Endothelial cell (in vitro differentiated cells): ENCODE results near the gene CBR1. TPM values are rescaled to one million over a fixed set of nuclear protein-coding genes. Genes with fewer than 3 reads are reported as not detected.
A peak's percentile ranks its signal among the peaks of the same experiment; 100 is the strongest.

Experiments
- DNase-seq: peaks from one replicate; pipeline ENCODE4 v3.0.0; 2021; ENCODE audit warnings: low spot score
- H3K27ac Mint-ChIP-seq: one replicate; pipeline ENCODE4 v1.8.0; 2021; ENCODE audit warnings: mixed read lengths, inconsistent platforms; ENCODE audit not compliant: unreplicated experiment
- H3K27me3 Mint-ChIP-seq: one replicate; pipeline ENCODE4 v1.8.0; 2021; ENCODE audit warnings: mild to moderate bottlenecking, moderate library complexity, mixed read lengths, inconsistent platforms; ENCODE audit not compliant: unreplicated experiment
- H3K36me3 Mint-ChIP-seq: one replicate; pipeline ENCODE4 v1.8.0; 2021; ENCODE audit warnings: mild to moderate bottlenecking, low read depth, mixed read lengths, inconsistent platforms; ENCODE audit not compliant: unreplicated experiment
- H3K4me1 Mint-ChIP-seq: one replicate; pipeline ENCODE4 v1.8.0; 2021; ENCODE audit warnings: mild to moderate bottlenecking, mixed read lengths, inconsistent platforms; ENCODE audit not compliant: unreplicated experiment
- H3K4me3 Mint-ChIP-seq: one replicate; pipeline ENCODE4 v1.8.0; 2021; ENCODE audit warnings: mild to moderate bottlenecking, mixed read lengths, inconsistent platforms; ENCODE audit not compliant: unreplicated experiment
- H3K9me3 Mint-ChIP-seq: one replicate; pipeline ENCODE4 v1.8.0; 2021; ENCODE audit warnings: mixed read lengths, inconsistent platforms; ENCODE audit not compliant: unreplicated experiment
- CTCF ChIP-seq: fragments of 200-600 bp; sonication (generic); IDR thresholded peaks from one replicate; pipeline ENCODE4 v1.5.0; 2021; ENCODE audit warnings: antibody characterized with exemption; ENCODE audit not compliant: unreplicated experiment
- total RNA-seq: library from RNA; stranded (reverse); fragmentation: NEBNext Ultra II Directional; extraction: Animal tissue kit (Norgen Biotek cat#: 25700); gene quantifications from one replicate; pipeline ENCODE4 v1.2.1, GENCODE V29; 2021; ENCODE audit not compliant: unreplicated experiment

Gene CBR1
- total RNA-seq, 1 donor from 2014 or later = 7.6 TPM

GRCh38 chr21:36092681-36093080 is 22.9 kb downstream of the CBR1 start:
- Mint-ChIP-seq H3K4me1 (no peaks in the 10 kb centered on the region), H3K27ac (no peak overlapping the region), H3K27me3 (no peaks in the 10 kb centered on the region), H3K4me3 (no peak overlapping the region), H3K9me3 (peaks cover 7% of the 10 kb centered on the region), H3K36me3 (peaks cover 10% of the 10 kb centered on the region)
- no peak for TF ChIP-seq CTCF
- DNase-seq = no peak

GRCh38 chr21:36093512-36093911 is 23.7 kb downstream of the CBR1 start:
- Mint-ChIP-seq H3K4me1 (no peaks in the 10 kb centered on the region), H3K4me3 (peak overlapping the region; percentile 4), H3K9me3 (peaks cover 7% of the 10 kb centered on the region), H3K27ac (no peak overlapping the region), H3K36me3 (peaks cover 10% of the 10 kb centered on the region), H3K27me3 (no peaks in the 10 kb centered on the region)
- TF ChIP-seq CTCF = no peak
- no peak for DNase-seq

GRCh38 chr21:36096398-36097290 is 26.8 kb downstream of the CBR1 start:
- H3K4me3 Mint-ChIP-seq = no peak overlapping the region
- H3K36me3 Mint-ChIP-seq = peaks cover 10% of the 10 kb centered on the region
- H3K27ac Mint-ChIP-seq = no peak overlapping the region
- H3K4me1 Mint-ChIP-seq = peaks cover 4% of the 10 kb centered on the region
- TF ChIP-seq CTCF = no peak
- no peak for DNase-seq
- H3K9me3 Mint-ChIP-seq = peaks cover 7% of the 10 kb centered on the region
- H3K27me3 Mint-ChIP-seq = no peaks in the 10 kb centered on the region

- peaks cover 7% of the 10 kb centered on the region for H3K9me3 Mint-ChIP-seq
- DNase-seq = no peak
- TF ChIP-seq CTCF = no peak
- H3K27me3 Mint-ChIP-seq = no peaks in the 10 kb centered on the region
- no peak overlapping the region for H3K4me3 Mint-ChIP-seq
- no peak overlapping the region for H3K27ac Mint-ChIP-seq
- H3K4me1 Mint-ChIP-seq = peaks cover 4% of the 10 kb centered on the region
- H3K36me3 Mint-ChIP-seq = peaks cover 10% of the 10 kb centered on the region
Measured at GRCh38 chr21:36097427-36098181, 27.8 kb downstream of the CBR1 start.

GRCh38 chr21:36098182-36098532 is 28.3 kb downstream of the CBR1 start:
- H3K4me1 Mint-ChIP-seq = peaks cover 4% of the 10 kb centered on the region
- TF ChIP-seq CTCF = no peak
- H3K27me3 Mint-ChIP-seq = no peaks in the 10 kb centered on the region
- peaks cover 7% of the 10 kb centered on the region for H3K9me3 Mint-ChIP-seq
- no peak for DNase-seq
- no peak overlapping the region for H3K27ac Mint-ChIP-seq
- no peak overlapping the region for H3K4me3 Mint-ChIP-seq
- peaks cover 10% of the 10 kb centered on the region for H3K36me3 Mint-ChIP-seq
